Muscle of back (tissue), 11 donors: ENCODE results near the gene P4HB. TPM values are rescaled to one million over a fixed set of nuclear protein-coding genes. Genes with fewer than 3 reads are reported as not detected.

Experiments
- DNase-seq, 3 donors: peaks; one replicate each; pipeline versions ENCODE4 v3.0.0 to v3.0.0-alpha.2; 2013
- polyA plus RNA-seq, 10 donors: library from polyadenylated mRNA; unstranded; fragments of 120-200 nt; gene quantifications; one replicate each; pipeline ENCODE4 v1.2.1, GENCODE V29; 2013; ENCODE audit not compliant: insufficient read length in 10 of 10

P4HB gene
- polyA plus RNA-seq, 10 donors: 359 to 534 (median 424) TPM

GRCh38 chr17:81870131-81870980 lies 10.0 kb upstream of the P4HB start:
- DNase-seq: peak in 1 of 3 donors; percentile 77

GRCh38 chr17:81869221-81870130 lies 9.1 kb upstream of the P4HB start:
- peak in 1 of 3 donors; percentile 78 for DNase-seq

- peak in 2 of 3 donors; percentile 67 to 76 for DNase-seq
Measured at GRCh38 chr17:81868674-81869220, 8.4 kb upstream of the P4HB start.

GRCh38 chr17:81867991-81868673 lies 7.8 kb upstream of the P4HB start:
- DNase-seq: peak in 1 of 3 donors; percentile 47

- DNase-seq: peak in 1 of 3 donors; percentile 48
Measured at GRCh38 chr17:81867170-81867990, 7.0 kb upstream of the P4HB start.

- DNase-seq: no peak
Measured at GRCh38 chr17:81866440-81867169, 6.3 kb upstream of the P4HB start.

GRCh38 chr17:81865733-81866439 lies 5.6 kb upstream of the P4HB start:
- DNase-seq: no peak

- DNase-seq: no peak
Measured at GRCh38 chr17:81865358-81865732, 5.0 kb upstream of the P4HB start.

- no peak for DNase-seq
Measured at GRCh38 chr17:81863833-81864768, 3.8 kb upstream of the P4HB start.

- no peak for DNase-seq
Measured at GRCh38 chr17:81863123-81863675, 2.9 kb upstream of the P4HB start.

- peak; percentile 100 for DNase-seq
Measured at GRCh38 chr17:81860756-81861568, 627 bp upstream of the P4HB start.

GRCh38 chr17:81858967-81859905 lies 1.1 kb downstream of the P4HB start:
- DNase-seq: no peak

GRCh38 chr17:81858170-81858966 lies 2.0 kb downstream of the P4HB start:
- DNase-seq: no peak

- no peak for DNase-seq
Measured at GRCh38 chr17:81854974-81855774, 5.2 kb downstream of the P4HB start.
